ENCODE measurements around the gene TRIM2.

GRCh38 chr4:153191795-153192363 lies 12.4 kb upstream of the TRIM2 start:
- no peak for TF ChIP-seq CTCF (IDR thresholded peaks at IDR 0.05)
- no peak for TF ChIP-seq POLR2A (IDR thresholded peaks at IDR 0.05)
